Posterior vena cava (tissue), 2 donors: ENCODE measurements around the gene TLR10. TPM values are rescaled to one million over a fixed set of nuclear protein-coding genes. Genes with fewer than 3 reads are reported as not detected.
"Not testable (repeated sequence)": the region's sequence is repeated elsewhere in the genome, so short reads cannot be mapped to it uniquely, and the experiment has no call there.

ENCODE experiments used
- DNase-seq: peaks from one replicate; pipeline ENCODE4 v3.0.0-alpha.2; 2020; ENCODE audit warnings: low spot score
- intact Hi-C, 2 donors: fragments of 100-400 bp; cut with DNase I; formaldehyde crosslinking; loops; one replicate each; pipeline versions ENCODE4 v1.14.1 to v1.14.2; 2022 to 2023
- total RNA-seq, 2 donors: library from RNA; stranded (reverse); fragmentation: NEBNext Ultra II Directional; extraction: Animal tissue kit (Norgen Biotek cat#: 25700); gene quantifications; one replicate each; pipeline ENCODE4 v1.2.1, GENCODE V29; 2021
- donor health status: DM: yes; HTN: yes; CAD: no.
- donor health status: DM: yes; HTN: yes; CAD: no.

TLR10 gene
- total RNA-seq, 2 donors from 2014 or later = 0.38 TPM; not detected in 1

GRCh38 chr4:38803833-38804653 lies 21.3 kb upstream of the TLR10 start:
- DNase-seq = no peak
- intact Hi-C loops = no loop called here

GRCh38 chr4:38802561-38803355 lies 20.0 kb upstream of the TLR10 start:
- intact Hi-C loops = no loop called here

GRCh38 chr4:38800961-38801450 lies 18.2 kb upstream of the TLR10 start:
- DNase-seq = no peak
- intact Hi-C loops = no loop called here

More at GRCh38 chr4:38802561-38803355, 20.0 kb upstream of the TLR10 start:
- DNase-seq = no peak

GRCh38 chr4:38800366-38800765 lies 17.6 kb upstream of the TLR10 start:
- no peak for DNase-seq
- intact Hi-C loops = no loop called here

- no peak for DNase-seq
- intact Hi-C loops = no loop called here
Measured at GRCh38 chr4:38795087-38795486, 12.3 kb upstream of the TLR10 start.

GRCh38 chr4:38794051-38794450 lies 11.3 kb upstream of the TLR10 start:
- DNase-seq = no peak
- intact Hi-C loops = no loop called here

- no peak for DNase-seq
- intact Hi-C loops = no loop called here
Measured at GRCh38 chr4:38791010-38791409, 8.2 kb upstream of the TLR10 start.

- intact Hi-C loops = no loop called here
- DNase-seq = no peak
Measured at GRCh38 chr4:38788317-38788716, 5.5 kb upstream of the TLR10 start.

- intact Hi-C loops = no loop called here
- no peak for DNase-seq
Measured at GRCh38 chr4:38787693-38788092, 4.9 kb upstream of the TLR10 start.

GRCh38 chr4:38785901-38786402 lies 3.2 kb upstream of the TLR10 start:
- intact Hi-C loops = no loop called here
- DNase-seq = no peak

GRCh38 chr4:38785041-38785790 lies 2.4 kb upstream of the TLR10 start:
- DNase-seq = no peak
- intact Hi-C loops = no loop called here

- intact Hi-C loops = no loop called here
- DNase-seq = no peak
Measured at GRCh38 chr4:38784141-38784540, 1.4 kb upstream of the TLR10 start.

- intact Hi-C loops = no loop called here
- DNase-seq = no peak
Measured at GRCh38 chr4:38783109-38783460, 295 bp upstream of the TLR10 start.

- intact Hi-C loops = no loop called here
- DNase-seq = no peak
Measured at GRCh38 chr4:38781854-38782261, 932 bp downstream of the TLR10 start.

- DNase-seq = no peak
- intact Hi-C loops = no loop called here
Measured at GRCh38 chr4:38780833-38781484, 1.8 kb downstream of the TLR10 start.

GRCh38 chr4:38779790-38780189 lies 3.0 kb downstream of the TLR10 start:
- no peak for DNase-seq
- intact Hi-C loops = no loop called here

GRCh38 chr4:38777925-38778324 lies 4.9 kb downstream of the TLR10 start:
- intact Hi-C loops, DNase-seq: not testable (repeated sequence)

GRCh38 chr4:38775326-38775725 lies 7.5 kb downstream of the TLR10 start:
- intact Hi-C loops = no loop called here
- no peak for DNase-seq
